ENCODE data around the gene MLC1.

Gene MLC1

DNA sequence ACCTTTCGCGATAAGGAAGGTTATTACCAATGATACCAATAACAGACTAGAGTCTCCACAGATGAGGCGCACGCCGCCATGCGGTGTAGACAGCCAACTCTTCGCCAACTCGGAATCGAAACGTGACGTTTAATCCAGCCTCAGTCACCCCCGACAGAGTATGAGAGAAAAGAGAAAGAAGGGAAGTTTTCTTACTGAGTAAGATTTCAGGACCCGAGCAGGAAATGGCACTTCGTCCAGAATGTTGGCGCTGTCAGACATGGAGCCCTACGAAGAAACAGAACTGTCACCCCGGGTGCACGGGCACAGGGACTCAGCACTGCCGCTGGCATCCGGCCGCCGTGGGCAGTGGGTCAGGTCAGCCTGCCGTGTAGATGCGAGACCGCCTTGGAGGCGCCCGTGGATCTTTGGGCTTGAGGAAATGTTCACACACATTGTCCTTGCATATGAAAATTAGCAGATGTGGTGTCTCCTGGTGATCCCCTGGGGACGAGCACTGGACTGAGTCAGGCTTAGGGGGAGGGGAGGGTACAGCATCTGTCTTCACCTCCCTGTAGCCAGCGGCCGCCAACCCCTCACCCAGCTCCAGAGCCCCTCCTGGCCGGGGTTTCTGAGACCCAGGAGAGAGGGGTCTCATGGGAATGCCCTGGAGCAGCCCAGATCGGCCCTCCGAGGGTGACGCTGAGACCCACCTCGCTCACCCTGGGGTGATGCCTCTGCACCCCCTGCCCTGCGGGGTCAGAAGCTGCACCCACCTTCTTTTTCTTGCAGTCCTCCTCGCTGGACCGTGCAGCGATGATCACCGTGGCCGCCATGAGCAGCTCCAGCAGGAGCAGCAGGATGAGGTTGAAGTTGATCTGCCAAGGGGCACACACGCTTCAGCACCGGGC lies 8.3 kb downstream of the MLC1 start:
- H3K36me3 ChIP-seq (ENCODE audit: control insufficient read depth, insufficient read depth, low read length) = no peaks in the 10 kb centered on the region
- H3K4me3 ChIP-seq (ENCODE audit: extremely low read depth, insufficient read depth, low read length, poor library complexity, severe bottlenecking) = no peak overlapping the region
- H3K9me3 ChIP-seq (ENCODE audit: control insufficient read depth, low read length) = no peaks in the 10 kb centered on the region
- peaks cover 9% of the 10 kb centered on the region for H3K4me1 ChIP-seq (ENCODE audit: control insufficient read depth, insufficient read depth, low read length, poor library complexity, severe bottlenecking)
- no peak overlapping the region for H3K27ac ChIP-seq (ENCODE audit: low read depth, low read length, severe bottlenecking)
- WGBS, 2 experiments (ENCODE audit: insufficient coverage in 2 of 2) = 89 to 90% methylated on average over 30 to 39 of the region's 43 CpGs

DNA sequence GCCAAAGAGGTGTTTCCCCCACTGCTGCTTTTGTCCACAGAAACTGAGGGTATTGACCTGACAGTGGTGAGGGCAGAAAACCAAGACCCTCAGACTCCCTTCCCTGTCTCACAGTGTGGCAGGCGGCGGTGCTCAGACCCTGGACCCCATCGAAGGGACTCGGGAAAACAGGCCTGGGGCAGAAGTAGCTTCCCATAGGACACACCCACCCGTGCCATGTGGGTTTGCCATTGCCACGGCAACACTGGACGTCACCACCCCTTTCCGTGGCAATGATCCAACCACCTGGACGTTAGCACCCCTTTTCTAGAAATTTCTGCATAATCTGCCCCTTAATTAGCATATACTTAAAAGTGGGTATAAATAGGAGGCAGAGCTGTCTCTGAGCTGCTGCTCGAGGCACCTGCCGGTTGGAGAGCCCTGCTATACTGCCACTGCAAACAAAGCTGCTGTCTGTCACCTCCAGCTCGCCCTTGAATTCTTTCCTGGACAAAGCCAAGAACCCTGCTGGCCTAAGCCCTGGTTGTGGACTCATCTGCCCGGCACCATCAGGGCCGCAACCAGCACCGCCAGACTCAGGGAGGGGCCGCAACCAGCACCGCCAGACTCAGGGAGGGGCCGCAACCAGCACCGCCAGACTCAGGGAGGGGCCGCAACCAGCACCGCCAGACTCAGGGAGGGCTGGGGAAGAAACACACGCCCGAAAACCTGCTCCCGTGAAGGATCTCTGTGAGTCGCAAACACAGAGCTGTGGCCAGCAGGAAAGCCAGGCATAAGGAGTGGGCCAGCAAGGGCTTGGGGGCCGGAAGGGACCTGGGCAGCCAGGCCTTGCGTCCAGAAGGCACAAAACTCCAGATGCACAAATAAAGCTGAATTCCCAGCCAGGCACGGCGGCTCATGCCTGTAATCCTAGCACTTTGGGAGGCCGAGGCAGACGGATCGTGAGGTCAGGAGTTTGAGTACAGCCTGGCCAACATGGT lies 10.4 kb downstream of the MLC1 start:
- H3K27ac ChIP-seq (ENCODE audit: low read depth, low read length, severe bottlenecking) = no peak overlapping the region
- no peaks in the 10 kb centered on the region for H3K36me3 ChIP-seq (ENCODE audit: control insufficient read depth, insufficient read depth, low read length)
- H3K4me3 ChIP-seq (ENCODE audit: extremely low read depth, insufficient read depth, low read length, poor library complexity, severe bottlenecking) = no peak overlapping the region
- no peaks in the 10 kb centered on the region for H3K9me3 ChIP-seq (ENCODE audit: control insufficient read depth, low read length)
- peaks cover 3% of the 10 kb centered on the region for H3K4me1 ChIP-seq (ENCODE audit: control insufficient read depth, insufficient read depth, low read length, poor library complexity, severe bottlenecking)
- WGBS, 2 experiments (ENCODE audit: insufficient coverage in 2 of 2) = 83 to 86% methylated on average over 31 of the region's 32 CpGs

DNA sequence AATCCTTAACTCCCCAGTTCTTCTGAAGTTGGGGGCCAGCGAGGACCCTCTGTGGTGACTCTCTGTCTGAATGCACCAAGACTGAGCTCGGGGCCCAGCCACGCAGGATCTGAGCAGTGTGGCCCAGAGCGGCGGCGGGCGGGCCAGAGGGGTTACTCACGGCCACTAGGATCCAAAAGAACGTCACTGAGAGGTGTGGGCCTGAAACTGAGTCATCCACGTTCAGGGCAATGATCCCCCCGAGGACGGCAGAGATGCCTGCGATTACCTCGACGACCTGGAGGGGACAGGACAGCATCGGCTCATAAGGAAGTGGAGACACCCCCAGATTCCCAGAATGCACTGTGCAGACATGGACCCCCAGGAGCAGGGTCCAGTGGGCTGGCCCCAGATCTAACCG lies 11.2 kb downstream of the MLC1 start:
- Histone ChIP-seq H3K4me1 (ENCODE audit: control insufficient read depth, insufficient read depth, low read length, poor library complexity, severe bottlenecking) (no peaks in the 10 kb centered on the region), H3K27ac (ENCODE audit: low read depth, low read length, severe bottlenecking) (no peak overlapping the region), H3K4me3 (ENCODE audit: extremely low read depth, insufficient read depth, low read length, poor library complexity, severe bottlenecking) (no peak overlapping the region), H3K9me3 (ENCODE audit: control insufficient read depth, low read length) (no peaks in the 10 kb centered on the region), H3K36me3 (ENCODE audit: control insufficient read depth, insufficient read depth, low read length) (no peaks in the 10 kb centered on the region)
- 80 to 81% methylated on average over 16 to 17 of the region's 17 CpGs for WGBS, 2 experiments (ENCODE audit: insufficient coverage in 2 of 2)

GRCh38 chr22:50072714-50073538 lies 12.3 kb downstream of the MLC1 start:
- H3K36me3 ChIP-seq (ENCODE audit: control insufficient read depth, insufficient read depth, low read length) = no peaks in the 10 kb centered on the region
- H3K4me3 ChIP-seq (ENCODE audit: extremely low read depth, insufficient read depth, low read length, poor library complexity, severe bottlenecking) = no peak overlapping the region
- WGBS, 2 experiments (ENCODE audit: insufficient coverage in 2 of 2) = 87 to 94% methylated on average over 27 to 28 of the region's 28 CpGs
- no peaks in the 10 kb centered on the region for H3K9me3 ChIP-seq (ENCODE audit: control insufficient read depth, low read length)
- H3K27ac ChIP-seq (ENCODE audit: low read depth, low read length, severe bottlenecking) = no peak overlapping the region
- H3K4me1 ChIP-seq (ENCODE audit: control insufficient read depth, insufficient read depth, low read length, poor library complexity, severe bottlenecking) = no peaks in the 10 kb centered on the region

DNA sequence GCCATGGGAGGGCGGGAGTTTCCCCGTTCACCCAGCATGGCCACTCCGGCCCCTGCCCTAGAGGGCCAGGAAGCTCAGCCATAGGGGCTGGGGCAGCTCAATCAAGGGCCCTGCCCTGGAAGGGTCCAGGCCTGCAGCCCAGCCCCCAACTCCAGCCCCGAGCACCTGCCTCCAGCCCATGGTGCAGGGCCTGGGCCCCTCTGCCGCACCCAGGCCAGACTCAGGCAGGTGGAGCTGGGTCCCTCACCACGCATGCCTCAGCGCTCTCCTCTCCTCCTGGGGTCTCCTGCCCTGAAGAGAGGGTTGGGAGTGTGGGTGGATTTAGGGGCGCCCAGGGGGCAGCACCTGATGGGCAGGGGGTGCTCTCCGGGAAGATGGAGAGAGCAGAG lies 13.1 kb downstream of the MLC1 start:
- no peak overlapping the region for H3K27ac ChIP-seq (ENCODE audit: low read depth, low read length, severe bottlenecking)
- 82 to 97% methylated on average over 4 to 5 of the region's 9 CpGs for WGBS, 2 experiments (ENCODE audit: insufficient coverage in 2 of 2)
- no peak overlapping the region for H3K4me3 ChIP-seq (ENCODE audit: extremely low read depth, insufficient read depth, low read length, poor library complexity, severe bottlenecking)
- H3K9me3 ChIP-seq (ENCODE audit: control insufficient read depth, low read length) = no peaks in the 10 kb centered on the region
- H3K4me1 ChIP-seq (ENCODE audit: control insufficient read depth, insufficient read depth, low read length, poor library complexity, severe bottlenecking) = no peaks in the 10 kb centered on the region
- H3K36me3 ChIP-seq (ENCODE audit: control insufficient read depth, insufficient read depth, low read length) = no peaks in the 10 kb centered on the region

- 85 to 92% methylated on average over 11 to 13 of the region's 14 CpGs for WGBS, 2 experiments (ENCODE audit: insufficient coverage in 2 of 2)
- Histone ChIP-seq H3K9me3 (ENCODE audit: control insufficient read depth, low read length) (no peaks in the 10 kb centered on the region), H3K4me3 (ENCODE audit: extremely low read depth, insufficient read depth, low read length, poor library complexity, severe bottlenecking) (no peak overlapping the region), H3K36me3 (ENCODE audit: control insufficient read depth, insufficient read depth, low read length) (no peaks in the 10 kb centered on the region), H3K27ac (ENCODE audit: low read depth, low read length, severe bottlenecking) (no peak overlapping the region), H3K4me1 (ENCODE audit: control insufficient read depth, insufficient read depth, low read length, poor library complexity, severe bottlenecking) (no peaks in the 10 kb centered on the region)
Measured at GRCh38 chr22:50071432-50072166, 13.6 kb downstream of the MLC1 start.

DNA sequence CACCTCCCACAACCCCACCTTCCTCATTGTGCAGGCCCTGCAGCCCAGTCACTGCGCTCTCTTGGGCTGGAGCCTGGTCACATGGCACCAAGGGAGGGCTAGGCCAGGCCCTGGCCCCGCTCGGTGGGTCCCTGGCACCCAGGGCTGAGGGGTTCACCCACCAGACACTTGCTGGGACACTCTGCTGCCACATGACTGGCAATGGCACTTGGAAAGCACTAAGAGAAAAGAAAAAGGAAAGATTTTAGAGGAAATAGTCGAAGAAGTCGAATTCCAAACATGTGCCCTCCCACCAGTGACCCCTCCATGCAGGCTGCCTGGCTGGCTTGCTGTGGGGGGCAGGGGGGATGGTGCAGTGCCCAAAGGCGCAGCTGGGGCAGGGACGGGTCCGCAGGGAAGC lies 14.9 kb downstream of the MLC1 start:
- no peaks in the 10 kb centered on the region for H3K4me1 ChIP-seq (ENCODE audit: control insufficient read depth, insufficient read depth, low read length, poor library complexity, severe bottlenecking)
- WGBS, 2 experiments (ENCODE audit: insufficient coverage in 2 of 2) = 78 to 86% methylated on average over 5 of the region's 8 CpGs

GRCh38 chr22:50068096-50068495 lies 17.1 kb downstream of the MLC1 start:
- H3K4me1 ChIP-seq (ENCODE audit: control insufficient read depth, insufficient read depth, low read length, poor library complexity, severe bottlenecking) = no peaks in the 10 kb centered on the region
- H3K27ac ChIP-seq (ENCODE audit: low read depth, low read length, severe bottlenecking) = no peak overlapping the region
- WGBS, 2 experiments (ENCODE audit: insufficient coverage in 2 of 2) = 88 to 90% methylated on average over 7 to 11 of the region's 11 CpGs
- no peak overlapping the region for H3K4me3 ChIP-seq (ENCODE audit: extremely low read depth, insufficient read depth, low read length, poor library complexity, severe bottlenecking)
- no peaks in the 10 kb centered on the region for H3K9me3 ChIP-seq (ENCODE audit: control insufficient read depth, low read length)
- H3K36me3 ChIP-seq (ENCODE audit: control insufficient read depth, insufficient read depth, low read length) = no peaks in the 10 kb centered on the region

More for the DNA sequence above, 14.9 kb downstream of the MLC1 start:
- H3K9me3 ChIP-seq (ENCODE audit: control insufficient read depth, low read length) = no peaks in the 10 kb centered on the region
- H3K4me3 ChIP-seq (ENCODE audit: extremely low read depth, insufficient read depth, low read length, poor library complexity, severe bottlenecking) = no peak overlapping the region
- H3K27ac ChIP-seq (ENCODE audit: low read depth, low read length, severe bottlenecking) = no peak overlapping the region
- no peaks in the 10 kb centered on the region for H3K36me3 ChIP-seq (ENCODE audit: control insufficient read depth, insufficient read depth, low read length)

GRCh38 chr22:50067244-50067643 lies 18.0 kb downstream of the MLC1 start:
- H3K4me1 ChIP-seq (ENCODE audit: control insufficient read depth, insufficient read depth, low read length, poor library complexity, severe bottlenecking) = no peaks in the 10 kb centered on the region
- H3K9me3 ChIP-seq (ENCODE audit: control insufficient read depth, low read length) = no peaks in the 10 kb centered on the region
- 83 to 92% methylated on average over 1 to 2 of the region's 8 CpGs for WGBS, 2 experiments (ENCODE audit: insufficient coverage in 2 of 2)
- no peak overlapping the region for H3K27ac ChIP-seq (ENCODE audit: low read depth, low read length, severe bottlenecking)
- no peak overlapping the region for H3K4me3 ChIP-seq (ENCODE audit: extremely low read depth, insufficient read depth, low read length, poor library complexity, severe bottlenecking)
- H3K36me3 ChIP-seq (ENCODE audit: control insufficient read depth, insufficient read depth, low read length) = no peaks in the 10 kb centered on the region

DNA sequence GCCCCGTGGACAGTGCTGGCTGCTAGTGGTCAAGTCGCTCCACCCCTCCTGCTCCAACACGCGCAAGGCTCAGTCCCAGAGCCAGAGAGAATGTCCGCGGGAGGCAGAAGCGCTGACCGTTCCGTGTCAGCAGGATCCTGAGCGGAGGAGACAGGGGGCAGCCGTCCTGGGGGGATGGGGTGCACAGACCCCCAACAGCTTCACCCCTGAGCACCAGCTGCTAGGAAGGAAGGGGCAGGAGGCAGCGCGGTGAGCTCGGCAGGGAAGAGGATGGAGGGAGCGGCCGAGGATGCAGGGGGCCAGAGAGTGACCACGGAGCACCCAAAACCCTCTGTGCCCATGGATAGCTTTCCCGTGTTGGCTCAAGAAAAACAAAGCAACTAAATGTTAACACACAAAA lies 20.8 kb downstream of the MLC1 start:
- WGBS, 2 experiments (ENCODE audit: insufficient coverage in 2 of 2) = 81 to 86% methylated on average over 14 to 15 of the region's 18 CpGs
- Histone ChIP-seq H3K9me3 (ENCODE audit: control insufficient read depth, low read length) (no peaks in the 10 kb centered on the region), H3K36me3 (ENCODE audit: control insufficient read depth, insufficient read depth, low read length) (no peaks in the 10 kb centered on the region)

More for the DNA sequence above, 20.8 kb downstream of the MLC1 start:
- Histone ChIP-seq H3K27ac (ENCODE audit: low read depth, low read length, severe bottlenecking) (no peak overlapping the region), H3K4me1 (ENCODE audit: control insufficient read depth, insufficient read depth, low read length, poor library complexity, severe bottlenecking) (no peaks in the 10 kb centered on the region), H3K4me3 (ENCODE audit: extremely low read depth, insufficient read depth, low read length, poor library complexity, severe bottlenecking) (no peak overlapping the region)
